ENCODE results near the gene MYO18A.

DNA sequence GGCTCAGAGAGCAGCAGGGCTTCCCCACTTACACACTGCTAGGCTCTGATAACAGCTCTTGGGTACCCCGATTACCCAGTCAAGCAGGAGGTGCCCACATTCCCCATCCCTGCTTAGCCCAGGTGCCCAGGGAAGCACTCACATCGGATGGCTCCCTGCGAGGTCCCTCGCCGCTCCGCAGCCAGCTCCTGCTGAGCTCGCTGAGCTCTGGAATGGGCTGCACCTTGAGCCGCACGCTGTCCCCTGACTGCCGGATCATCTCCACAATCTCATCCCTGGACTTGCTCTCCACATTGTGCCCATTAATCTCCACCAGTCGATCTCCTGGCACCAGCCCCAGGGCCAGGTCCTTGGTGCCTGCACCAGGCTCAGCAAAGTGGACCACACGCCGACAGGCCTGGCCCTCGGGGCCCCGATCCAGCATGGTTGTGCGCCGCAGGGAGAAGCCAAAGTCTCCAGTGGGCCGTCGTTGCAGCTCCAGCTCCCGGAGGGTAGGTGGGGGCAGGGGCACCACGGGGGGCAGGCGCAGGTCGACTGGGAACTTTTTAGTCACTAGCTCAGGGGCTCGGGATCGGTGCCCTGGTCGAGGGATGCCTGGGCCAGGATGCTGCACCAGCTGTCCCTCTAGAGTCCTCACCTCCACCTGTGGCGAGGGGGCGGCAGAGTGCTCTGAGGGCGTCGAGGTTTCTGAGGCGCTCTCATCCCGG lies 14.2 kb downstream of the MYO18A start:
- TF ChIP-seq, protein P1, sequence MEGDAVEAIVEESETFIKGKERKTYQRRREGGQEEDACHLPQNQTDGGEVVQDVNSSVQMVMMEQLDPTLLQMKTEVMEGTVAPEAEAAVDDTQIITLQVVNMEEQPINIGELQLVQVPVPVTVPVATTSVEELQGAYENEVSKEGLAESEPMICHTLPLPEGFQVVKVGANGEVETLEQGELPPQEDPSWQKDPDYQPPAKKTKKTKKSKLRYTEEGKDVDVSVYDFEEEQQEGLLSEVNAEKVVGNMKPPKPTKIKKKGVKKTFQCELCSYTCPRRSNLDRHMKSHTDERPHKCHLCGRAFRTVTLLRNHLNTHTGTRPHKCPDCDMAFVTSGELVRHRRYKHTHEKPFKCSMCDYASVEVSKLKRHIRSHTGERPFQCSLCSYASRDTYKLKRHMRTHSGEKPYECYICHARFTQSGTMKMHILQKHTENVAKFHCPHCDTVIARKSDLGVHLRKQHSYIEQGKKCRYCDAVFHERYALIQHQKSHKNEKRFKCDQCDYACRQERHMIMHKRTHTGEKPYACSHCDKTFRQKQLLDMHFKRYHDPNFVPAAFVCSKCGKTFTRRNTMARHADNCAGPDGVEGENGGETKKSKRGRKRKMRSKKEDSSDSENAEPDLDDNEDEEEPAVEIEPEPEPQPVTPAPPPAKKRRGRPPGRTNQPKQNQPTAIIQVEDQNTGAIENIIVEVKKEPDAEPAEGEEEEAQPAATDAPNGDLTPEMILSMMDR (IDR thresholded peaks at IDR 0.05), result no peak
- no peak for TF ChIP-seq POLR2A (IDR thresholded peaks at IDR 0.05)
